HG03520 (cell line): ENCODE data around the gene TMCC2.
"Not testable (repeated sequence)": the region's sequence is repeated elsewhere in the genome, so short reads cannot be mapped to it uniquely, and the experiment has no call there.

Experiments used
- ATAC-seq: cut with Tn5 transposase; IDR thresholded peaks from one replicate; pipeline ENCODE4 v1.9.1; 2021; ENCODE audit warnings: mild to moderate bottlenecking, moderate library complexity; ENCODE audit not compliant: unreplicated experiment

The TMCC2 gene

DNA sequence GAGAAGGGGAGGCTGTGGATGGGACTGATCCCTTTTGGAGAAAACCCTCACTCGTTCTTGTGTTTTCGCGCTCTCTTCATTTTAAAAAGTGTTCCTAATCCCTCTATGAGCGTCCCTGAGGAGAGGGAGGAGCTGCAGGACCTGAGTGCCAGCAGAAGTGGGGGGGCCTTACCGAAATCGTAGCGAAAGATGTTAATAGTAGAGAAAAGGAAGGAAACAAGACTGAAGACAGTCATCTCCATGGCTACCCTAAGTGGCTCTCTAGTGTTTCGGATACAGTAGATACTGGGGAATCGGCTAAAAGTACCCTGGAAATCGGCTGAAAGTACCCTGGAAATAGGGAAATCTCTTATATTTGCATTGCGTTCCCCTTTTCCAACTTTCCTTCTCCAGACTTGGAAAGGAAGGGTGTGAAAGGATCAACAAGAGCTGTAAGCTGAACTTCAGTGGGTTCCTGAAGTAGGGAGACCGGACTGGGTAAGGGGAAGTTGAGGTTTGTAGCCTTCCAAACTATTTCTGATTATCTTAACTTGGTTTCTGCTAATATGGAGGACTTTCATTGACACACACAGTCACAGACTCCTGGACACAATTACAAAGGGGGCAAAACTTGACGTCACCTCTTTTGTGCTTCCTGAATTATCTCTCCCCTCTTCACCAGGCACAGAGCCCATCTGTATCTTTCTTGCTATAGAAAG is 15.8 kb upstream of the TMCC2 start:
- ATAC-seq = peak; percentile 30

DNA sequence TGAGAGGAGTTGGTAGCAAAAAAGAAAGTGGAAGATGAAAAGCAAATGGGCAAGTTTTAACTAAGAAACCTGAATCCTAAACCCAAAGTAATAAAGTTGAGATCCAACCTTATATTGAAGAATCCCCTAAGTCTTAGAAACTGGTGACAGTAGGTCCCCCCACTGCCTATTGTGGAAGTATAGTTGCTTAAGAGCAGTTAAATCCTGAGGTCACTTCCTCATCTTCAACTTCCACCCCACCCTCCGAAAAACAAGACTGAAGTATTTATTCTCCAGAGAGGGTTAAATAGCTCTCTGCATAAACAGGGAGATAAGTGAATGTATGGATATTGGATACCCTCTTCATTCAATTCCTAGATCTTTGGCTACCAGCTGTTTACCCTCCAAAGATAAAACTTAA is 13.0 kb upstream of the TMCC2 start:
- no peak for ATAC-seq

DNA sequence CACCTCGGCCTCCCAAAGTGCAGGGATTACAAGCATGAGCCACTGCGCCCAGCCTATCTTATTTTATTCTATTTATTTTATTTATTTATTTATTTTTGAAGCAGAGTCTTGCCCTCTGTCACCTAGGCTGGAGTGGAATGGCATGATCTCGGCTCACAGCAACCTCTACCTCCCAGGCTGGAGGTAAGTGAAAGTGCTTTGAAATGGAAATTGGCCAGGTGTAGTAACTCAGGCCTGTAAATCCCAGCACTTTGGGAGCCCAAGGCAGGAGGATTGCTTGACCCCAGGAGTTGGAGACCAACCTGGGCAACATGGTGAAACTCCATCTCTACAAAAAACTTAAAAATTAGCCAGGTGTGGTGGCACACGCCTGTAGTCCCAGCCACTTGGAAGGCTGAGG is 11.2 kb upstream of the TMCC2 start:
- no peak for ATAC-seq

- ATAC-seq = no peak
Observed at GRCh38 chr1:205217418-205217817, 10.3 kb upstream of the TMCC2 start.

DNA sequence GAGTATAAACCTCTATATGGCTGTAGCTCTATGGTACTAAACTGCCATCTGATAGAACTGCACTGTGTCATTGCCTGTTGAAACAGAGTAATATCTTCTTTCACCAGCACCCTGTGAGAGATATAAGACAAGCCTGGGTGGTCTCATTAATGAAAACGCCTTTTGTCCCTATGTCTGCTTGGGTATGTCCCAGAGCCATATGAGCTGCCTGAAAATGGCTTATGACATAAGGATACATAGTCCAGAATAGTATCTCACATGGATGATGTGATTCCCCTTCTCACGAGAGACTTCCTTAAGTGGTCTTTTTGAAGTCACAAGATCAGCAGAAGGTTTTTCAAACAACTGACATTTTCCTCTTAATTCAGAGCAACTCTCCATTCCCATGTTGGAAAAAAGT is 7.3 kb upstream of the TMCC2 start:
- no peak for ATAC-seq

DNA sequence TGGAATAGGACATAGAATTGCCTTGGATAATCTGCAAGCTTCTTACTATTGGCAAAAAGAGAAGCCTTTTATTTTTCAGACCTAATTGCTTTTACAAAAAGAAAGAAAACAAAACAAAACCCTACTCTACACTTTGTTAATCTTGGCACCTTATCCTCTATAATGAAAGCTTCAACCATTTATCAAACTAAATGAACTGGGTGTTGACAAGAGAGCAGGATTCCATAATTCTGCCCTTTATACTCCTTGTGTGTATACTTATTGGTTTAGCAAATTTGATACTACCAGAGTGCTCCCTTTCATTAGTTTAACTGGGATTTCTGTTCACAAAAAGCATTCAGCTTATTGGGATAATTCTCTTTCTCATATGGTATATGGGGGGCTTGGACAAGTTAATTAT is 3.0 kb upstream of the TMCC2 start:
- no peak for ATAC-seq

GRCh38 chr1:205225901-205226765 is 1.6 kb upstream of the TMCC2 start:
- no peak for ATAC-seq

DNA sequence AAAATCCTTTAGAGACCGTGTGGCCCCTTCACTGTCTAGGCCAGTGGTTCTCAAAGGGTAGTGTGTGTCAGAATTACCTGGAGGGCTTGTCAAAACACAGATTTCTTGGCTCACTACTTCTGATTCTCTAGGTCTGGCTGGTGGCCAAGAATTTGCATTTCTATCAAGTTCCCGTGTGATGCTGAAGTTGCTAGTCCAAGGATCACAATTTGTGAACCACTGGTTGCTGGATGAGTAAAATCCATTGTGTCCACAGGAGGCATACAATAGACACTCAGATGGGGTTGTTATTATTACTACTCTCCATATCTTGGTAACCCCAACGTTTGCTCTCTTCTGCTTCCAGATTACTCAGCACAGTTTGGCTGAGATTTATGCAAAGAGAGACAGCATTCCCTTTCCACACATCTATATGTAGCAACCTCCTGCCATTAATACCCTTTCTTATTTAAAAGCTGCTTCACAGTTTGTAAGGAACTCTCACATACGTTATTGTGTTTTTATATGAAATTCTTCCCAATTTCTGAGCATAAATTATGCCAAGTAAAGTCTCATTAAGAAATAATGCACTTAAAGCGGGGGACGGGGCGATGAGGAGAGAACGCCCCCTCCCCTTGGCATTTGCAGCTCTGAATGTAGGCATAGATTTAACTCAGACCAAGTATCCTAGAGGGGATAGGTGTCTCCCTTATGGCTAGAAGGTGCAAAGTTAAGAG is 720 bp upstream of the TMCC2 start:
- ATAC-seq = no peak

DNA sequence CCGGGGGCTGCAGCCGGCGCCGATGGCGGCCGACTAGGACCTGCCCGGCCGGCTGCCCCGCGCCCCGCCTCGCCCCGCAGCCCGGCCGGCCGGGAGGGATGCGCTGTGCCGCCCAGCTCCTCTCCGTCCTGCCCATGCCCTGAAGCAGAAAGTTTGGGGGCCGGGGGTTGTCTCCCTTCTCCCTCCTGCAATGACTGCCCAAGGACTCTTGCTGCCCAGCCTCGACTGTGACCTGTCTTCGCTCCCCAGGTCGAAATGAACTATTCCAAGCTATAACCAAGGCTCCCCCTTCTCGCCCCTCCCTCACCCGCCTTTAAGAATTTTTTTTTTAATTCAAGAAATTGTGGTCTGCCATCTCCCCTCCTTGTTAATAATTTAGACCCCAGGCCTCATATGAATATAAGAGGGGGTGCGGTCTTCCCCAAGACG is 361 bp downstream of the TMCC2 start:
- ATAC-seq = no peak

DNA sequence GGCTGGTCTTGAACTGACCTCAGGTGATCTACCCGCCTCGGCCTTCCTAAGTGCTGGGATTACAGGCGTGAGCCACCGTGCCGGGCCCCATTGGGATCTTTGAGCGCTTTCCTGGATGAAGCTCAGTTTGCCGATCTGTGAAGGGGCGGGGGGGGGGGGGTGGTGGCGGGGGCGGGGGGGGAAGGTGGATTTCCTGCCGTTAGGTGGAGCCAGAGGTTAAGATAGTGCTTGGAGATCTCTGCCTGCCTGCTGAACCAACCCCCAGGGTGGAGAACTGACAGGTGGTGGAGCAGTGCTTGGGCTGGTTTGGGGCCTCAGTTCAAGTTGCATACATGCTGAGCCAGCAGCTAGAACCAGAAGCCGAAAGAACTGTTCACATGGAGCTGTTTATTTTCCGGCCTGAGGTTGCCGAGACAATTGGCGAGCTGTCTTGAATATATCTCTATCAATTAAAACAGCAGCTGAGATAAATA is 1.7 kb downstream of the TMCC2 start:
- no peak for ATAC-seq

GRCh38 chr1:205229916-205230700 is 2.4 kb downstream of the TMCC2 start:
- ATAC-seq = no peak

DNA sequence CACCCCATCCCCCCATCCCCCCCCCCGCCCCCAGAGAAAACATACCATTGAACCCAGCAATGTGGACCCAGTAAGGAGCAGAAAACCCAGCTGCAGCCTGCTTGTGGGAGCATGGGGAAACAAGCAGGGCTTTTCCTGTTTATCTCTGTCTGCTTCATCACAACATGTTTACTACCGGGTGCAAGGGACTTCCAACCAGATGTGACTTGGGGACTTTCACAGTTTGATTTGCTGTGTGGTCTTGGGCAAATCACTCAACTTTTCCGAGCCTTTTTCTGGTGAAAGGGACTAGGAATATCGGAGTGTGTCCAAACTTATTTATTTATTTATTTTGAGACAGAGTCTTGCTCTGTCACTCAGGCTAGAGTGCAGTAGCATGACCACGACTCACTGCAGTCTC is 3.2 kb downstream of the TMCC2 start:
- ATAC-seq = no peak

DNA sequence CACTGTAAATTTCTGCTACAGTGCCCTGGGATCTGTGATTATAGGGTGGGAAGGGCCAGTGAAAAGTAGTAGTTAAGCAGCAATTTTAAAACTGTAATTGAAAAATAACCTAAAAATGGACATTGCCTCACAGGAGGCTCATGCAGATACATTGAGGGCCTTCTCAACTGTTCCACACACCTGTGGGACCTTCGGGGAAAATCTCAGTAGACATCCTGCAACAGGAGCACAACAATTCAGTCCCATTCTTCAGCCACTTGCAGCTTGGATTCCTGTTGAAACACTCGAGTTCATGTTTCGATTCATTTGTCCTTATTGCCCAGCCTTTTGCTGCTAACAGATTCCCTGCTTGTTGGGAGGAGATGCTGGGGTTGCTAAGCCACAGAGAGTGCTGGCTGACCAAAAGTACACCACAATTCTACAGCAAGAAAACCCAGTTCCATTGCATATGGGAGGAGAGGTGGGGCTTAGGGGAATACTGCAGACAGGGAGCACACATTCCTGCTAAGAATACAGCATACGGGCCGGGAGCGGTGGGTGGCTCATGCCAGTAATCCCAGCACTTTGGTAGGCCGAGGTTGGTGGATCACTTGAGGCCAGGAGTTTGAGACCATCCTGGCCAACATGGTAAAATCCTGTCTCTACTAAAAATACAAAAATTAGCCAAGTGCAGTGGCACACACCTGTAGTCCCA is 4.5 kb downstream of the TMCC2 start:
- ATAC-seq = no peak

DNA sequence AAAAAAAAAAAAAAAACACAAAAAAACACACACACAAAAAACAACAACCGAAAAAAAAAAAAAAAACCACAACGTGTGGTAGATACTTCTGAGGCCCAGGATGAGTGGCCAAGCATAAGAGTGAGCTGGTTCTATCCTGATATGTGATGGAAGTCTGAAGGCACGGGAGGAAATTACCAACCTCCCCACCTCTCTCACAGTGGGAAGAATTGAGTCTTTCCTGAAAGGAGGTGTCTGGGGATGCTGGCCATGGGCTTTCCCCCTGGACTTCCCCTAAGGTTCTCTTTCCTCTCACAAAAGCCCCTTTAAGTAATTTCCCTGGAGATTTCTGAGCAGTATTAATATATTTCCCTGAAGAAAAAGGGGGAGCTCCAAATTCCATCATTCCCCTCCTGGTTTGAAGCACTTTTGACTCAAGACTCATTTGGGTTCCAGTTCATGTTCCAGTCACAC is 5.2 kb downstream of the TMCC2 start:
- no peak for ATAC-seq

DNA sequence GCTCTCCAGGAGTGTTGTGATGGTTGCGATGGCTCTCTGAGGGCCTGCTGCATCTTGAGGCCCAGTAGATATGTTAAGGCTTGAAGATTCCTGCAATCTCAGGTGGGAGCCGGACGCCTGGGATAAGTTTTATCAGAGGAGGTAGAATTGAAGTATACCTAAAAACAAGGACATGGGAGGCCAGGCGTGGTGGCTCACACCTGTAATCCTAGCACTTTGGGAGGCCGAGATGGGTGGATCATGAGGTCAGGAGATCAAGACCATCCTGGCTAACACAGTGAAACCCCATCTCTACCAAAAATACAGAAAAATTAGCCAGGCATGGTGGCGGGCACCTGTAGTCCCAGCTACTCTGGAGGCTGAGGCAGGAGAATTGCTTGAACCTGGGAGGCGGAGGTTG is 6.2 kb downstream of the TMCC2 start:
- not testable (repeated sequence) for ATAC-seq

DNA sequence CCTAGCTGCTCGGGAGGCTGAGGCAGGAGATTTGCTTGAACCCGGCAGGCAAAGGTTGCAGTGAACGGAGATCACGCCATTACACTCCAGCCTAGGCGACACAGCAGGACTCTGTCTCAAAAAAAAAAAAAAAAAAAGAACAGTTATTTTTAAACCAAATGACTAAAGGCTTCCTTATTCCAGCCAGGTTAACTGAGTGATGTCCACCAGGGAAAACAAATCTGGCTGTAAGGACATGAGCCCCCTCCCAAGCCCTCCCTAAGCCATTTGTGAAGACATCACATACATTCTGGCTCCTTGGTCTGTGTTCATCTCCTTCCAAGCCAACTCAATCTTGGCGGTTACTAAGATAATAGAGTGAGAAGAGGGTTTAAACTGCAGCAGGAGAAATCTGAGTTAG is 8.2 kb downstream of the TMCC2 start:
- no peak for ATAC-seq

- no peak for ATAC-seq
Observed at GRCh38 chr1:205236526-205236925, 8.8 kb downstream of the TMCC2 start.

DNA sequence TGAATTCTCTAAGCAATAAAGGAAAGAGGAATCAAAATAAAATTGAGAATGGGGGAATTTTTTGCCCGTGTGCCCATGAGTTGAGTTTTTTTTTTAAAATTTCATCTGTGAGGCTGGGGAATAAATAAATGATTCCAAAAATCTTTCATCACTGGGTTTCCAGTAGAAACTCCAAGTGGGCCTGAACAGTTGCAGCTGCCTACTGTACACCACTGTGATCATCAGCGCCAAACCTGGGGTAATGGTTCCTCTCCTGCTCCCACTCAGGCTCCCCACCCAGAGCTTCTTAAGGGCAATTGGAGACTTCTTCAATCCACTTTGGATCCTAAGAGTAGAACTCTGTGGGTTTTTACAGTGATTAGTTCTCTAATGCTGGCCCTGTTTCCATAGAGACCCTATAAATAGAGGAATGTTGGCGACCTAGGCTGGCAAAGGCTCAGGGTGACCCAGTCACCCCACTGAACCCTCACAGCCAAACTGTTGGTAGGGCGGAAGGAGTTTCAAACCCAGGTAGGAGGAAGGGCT is 9.3 kb downstream of the TMCC2 start:
- no peak for ATAC-seq

GRCh38 chr1:205237526-205238484 is 10.1 kb downstream of the TMCC2 start:
- ATAC-seq = no peak
